Activated T-helper 2 cell treated with anti-CD3 and anti-CD28 coated beads, Interferon-gamma antibody, Interleukin-2, Interleukin-4, amounts not matched to agents 10 μg/mL and 5 μg/mL and 100 μg/mL, durations not matched to agents 14 hours and 24 hours and 36 hours (primary cell): ENCODE data around the gene RIOK3. TPM values are rescaled to one million over a fixed set of nuclear protein-coding genes. Genes with fewer than 3 reads are reported as not detected.

Source experiments
- DNase-seq: peaks from one replicate; pipeline ENCODE4 v3.0.0; 2021; ENCODE audit warnings: low spot score
- H3K27ac Mint-ChIP-seq: one replicate; pipeline ENCODE4 v1.8.0; 2021; ENCODE audit warnings: mixed read lengths
- H3K27me3 Mint-ChIP-seq: one replicate; pipeline ENCODE4 v1.8.0; 2021; ENCODE audit warnings: low read depth, mixed read lengths
- H3K36me3 Mint-ChIP-seq: one replicate; pipeline ENCODE4 v1.8.0; 2021; ENCODE audit warnings: low read depth, mixed read lengths
- H3K4me1 Mint-ChIP-seq: one replicate; pipeline ENCODE4 v1.8.0; 2021; ENCODE audit warnings: low read depth, mixed read lengths
- H3K4me3 Mint-ChIP-seq: one replicate; pipeline ENCODE4 v1.8.0; 2021; ENCODE audit warnings: low read depth, mild to moderate bottlenecking, moderate library complexity, mixed read lengths
- H3K9me3 Mint-ChIP-seq: one replicate; pipeline ENCODE4 v1.8.0; 2021; ENCODE audit warnings: mixed read lengths
- intact Hi-C: fragments of 100-400 bp; cut with micrococcal nuclease; formaldehyde crosslinking; loops from one replicate; pipeline ENCODE4 v1.15.1; 2023
- total RNA-seq: library from RNA; stranded (reverse); gene quantifications from 2 replicates; pipeline ENCODE4 v1.2.3, GENCODE V29; 2022

RIOK3 gene
- total RNA-seq, 1 donor from 2014 or later: 53.4 TPM

- Mint-ChIP-seq H3K4me3 (no peak overlapping the region), H3K27me3 (no peaks in the 10 kb centered on the region), H3K9me3 (peaks cover 3% of the 10 kb centered on the region), H3K36me3 (peaks cover 11% of the 10 kb centered on the region), H3K27ac (no peak overlapping the region), H3K4me1 (peaks cover 5% of the 10 kb centered on the region)
- intact Hi-C loops: no loop called here
- no peak for DNase-seq
Measured at GRCh38 chr18:23433360-23433759, 19.7 kb upstream of the RIOK3 start.

- H3K36me3 Mint-ChIP-seq: no peaks in the 10 kb centered on the region
- H3K27me3 Mint-ChIP-seq: peaks cover 3% of the 10 kb centered on the region
- intact Hi-C loops: loop anchor here (1.0 kb wide), 1 partner anchor 16 kb away; the partner anchor contains the start of gene RIOK3
- H3K27ac Mint-ChIP-seq: peak overlapping the region; percentile 39
- H3K4me3 Mint-ChIP-seq: peak overlapping the region; percentile 85
- DNase-seq: peak; percentile 75
- peaks cover 11% of the 10 kb centered on the region for H3K4me1 Mint-ChIP-seq
- H3K9me3 Mint-ChIP-seq: no peaks in the 10 kb centered on the region
Measured at GRCh38 chr18:23437357-23438045, 15.6 kb upstream of the RIOK3 start.

- Mint-ChIP-seq H3K27me3 (peaks cover 3% of the 10 kb centered on the region), H3K4me1 (peaks cover 11% of the 10 kb centered on the region), H3K9me3 (no peaks in the 10 kb centered on the region), H3K27ac (no peak overlapping the region), H3K36me3 (no peaks in the 10 kb centered on the region), H3K4me3 (peak overlapping the region; percentile 85)
- intact Hi-C loops: loop anchor here (1.0 kb wide), 1 partner anchor 15 kb away; the partner anchor contains the start of gene RIOK3
- no peak for DNase-seq
Measured at GRCh38 chr18:23438046-23438377, 15.1 kb upstream of the RIOK3 start.

- Mint-ChIP-seq H3K4me3 (peak overlapping the region; percentile 85), H3K27me3 (peaks cover 4% of the 10 kb centered on the region), H3K36me3 (no peaks in the 10 kb centered on the region), H3K9me3 (no peaks in the 10 kb centered on the region), H3K27ac (no peak overlapping the region), H3K4me1 (peaks cover 11% of the 10 kb centered on the region)
- intact Hi-C loops: loop anchor here (1.0 kb wide), 1 partner anchor 15 kb away; the partner anchor contains the start of gene RIOK3
- no peak for DNase-seq
Measured at GRCh38 chr18:23438608-23439366, 14.3 kb upstream of the RIOK3 start.

GRCh38 chr18:23440131-23440530 lies 13.0 kb upstream of the RIOK3 start:
- no peaks in the 10 kb centered on the region for H3K9me3 Mint-ChIP-seq
- intact Hi-C loops: no loop called here
- no peaks in the 10 kb centered on the region for H3K36me3 Mint-ChIP-seq
- DNase-seq: no peak
- H3K4me3 Mint-ChIP-seq: no peak overlapping the region
- H3K27ac Mint-ChIP-seq: no peak overlapping the region
- peaks cover 4% of the 10 kb centered on the region for H3K27me3 Mint-ChIP-seq
- peaks cover 11% of the 10 kb centered on the region for H3K4me1 Mint-ChIP-seq

- Mint-ChIP-seq H3K36me3 (no peaks in the 10 kb centered on the region), H3K4me1 (peaks cover 9% of the 10 kb centered on the region), H3K27ac (no peak overlapping the region), H3K4me3 (no peak overlapping the region), H3K27me3 (peaks cover 18% of the 10 kb centered on the region), H3K9me3 (no peaks in the 10 kb centered on the region)
- no peak for DNase-seq
- intact Hi-C loops: no loop called here
Measured at GRCh38 chr18:23442958-23443357, 10.1 kb upstream of the RIOK3 start.

GRCh38 chr18:23448291-23448690 lies 4.8 kb upstream of the RIOK3 start:
- peaks cover 21% of the 10 kb centered on the region for H3K27me3 Mint-ChIP-seq
- no peak for DNase-seq
- H3K4me3 Mint-ChIP-seq: no peak overlapping the region
- H3K9me3 Mint-ChIP-seq: no peaks in the 10 kb centered on the region
- no peaks in the 10 kb centered on the region for H3K36me3 Mint-ChIP-seq
- no peak overlapping the region for H3K27ac Mint-ChIP-seq
- intact Hi-C loops: no loop called here
- peaks cover 11% of the 10 kb centered on the region for H3K4me1 Mint-ChIP-seq

- intact Hi-C loops: loop anchor here (5.0 to 10.0 kb wide), 2 partner anchors 137 to 515 kb away; partner anchors contain the start of genes NPC1 and RBBP8
- Mint-ChIP-seq H3K4me1 (peaks cover 23% of the 10 kb centered on the region), H3K27ac (no peak overlapping the region), H3K27me3 (peaks cover 21% of the 10 kb centered on the region), H3K36me3 (peaks cover 10% of the 10 kb centered on the region), H3K4me3 (no peak overlapping the region), H3K9me3 (no peaks in the 10 kb centered on the region)
- no peak for DNase-seq
Measured at GRCh38 chr18:23450022-23450421, 3.1 kb upstream of the RIOK3 start.

- no peak for DNase-seq
- Mint-ChIP-seq H3K4me1 (peaks cover 24% of the 10 kb centered on the region), H3K27ac (no peak overlapping the region), H3K27me3 (peaks cover 21% of the 10 kb centered on the region), H3K4me3 (no peak overlapping the region), H3K36me3 (peaks cover 11% of the 10 kb centered on the region), H3K9me3 (no peaks in the 10 kb centered on the region)
- intact Hi-C loops: loop anchor here (5.0 to 10.0 kb wide), 2 partner anchors 136 to 516 kb away; partner anchors contain the start of genes NPC1 and RBBP8
Measured at GRCh38 chr18:23451011-23451410, 2.1 kb upstream of the RIOK3 start.

GRCh38 chr18:23451491-23451890 lies 1.6 kb upstream of the RIOK3 start:
- Mint-ChIP-seq H3K4me3 (no peak overlapping the region), H3K4me1 (peaks cover 24% of the 10 kb centered on the region), H3K36me3 (peaks cover 12% of the 10 kb centered on the region), H3K27me3 (peaks cover 17% of the 10 kb centered on the region), H3K27ac (no peak overlapping the region), H3K9me3 (no peaks in the 10 kb centered on the region)
- DNase-seq: no peak
- intact Hi-C loops: loop anchor here (5.0 to 10.0 kb wide), 2 partner anchors 136 to 517 kb away; partner anchors contain the start of genes NPC1 and RBBP8

- H3K36me3 Mint-ChIP-seq: peaks cover 19% of the 10 kb centered on the region
Measured at GRCh38 chr18:23452347-23452727, 750 bp upstream of the RIOK3 start.

GRCh38 chr18:23453680-23454058 lies 582 bp downstream of the RIOK3 start:
- Mint-ChIP-seq H3K4me1 (peaks cover 41% of the 10 kb centered on the region), H3K9me3 (no peaks in the 10 kb centered on the region), H3K27ac (peak overlapping the region; percentile 88), H3K36me3 (peaks cover 26% of the 10 kb centered on the region), H3K27me3 (peaks cover 3% of the 10 kb centered on the region), H3K4me3 (peak overlapping the region; percentile 92)
- intact Hi-C loops: loop anchor here (1.0 to 10.0 kb wide), 5 partner anchors 15 to 519 kb away; partner anchors contain the start of genes NPC1, RBBP8 and RMC1
- DNase-seq: no peak

More at GRCh38 chr18:23452347-23452727, 750 bp upstream of the RIOK3 start:
- Mint-ChIP-seq H3K27ac (peak overlapping the region; percentile 88), H3K9me3 (no peaks in the 10 kb centered on the region), H3K4me1 (peaks cover 31% of the 10 kb centered on the region), H3K4me3 (peak overlapping the region; percentile 92), H3K27me3 (peaks cover 13% of the 10 kb centered on the region)
- no peak for DNase-seq
- intact Hi-C loops: loop anchor here (2.0 to 10.0 kb wide), 3 partner anchors 36 to 518 kb away; partner anchors contain the start of genes NPC1 and RBBP8

GRCh38 chr18:23456835-23457234 lies 3.7 kb downstream of the RIOK3 start:
- Mint-ChIP-seq H3K27ac (no peak overlapping the region), H3K27me3 (no peaks in the 10 kb centered on the region), H3K4me3 (no peak overlapping the region), H3K9me3 (no peaks in the 10 kb centered on the region), H3K36me3 (peaks cover 39% of the 10 kb centered on the region), H3K4me1 (peaks cover 58% of the 10 kb centered on the region)
- DNase-seq: no peak
- intact Hi-C loops: loop anchor here (10.0 kb wide), 1 partner anchor 522 kb away; the partner anchor contains the start of gene RBBP8
